H9 (cell line): ENCODE data around the gene DYNLT4. TPM values are rescaled to one million over a fixed set of nuclear protein-coding genes. Genes with fewer than 3 reads are reported as not detected.
A peak's percentile ranks its signal among the peaks of the same experiment; 100 is the strongest.
"Not testable (repeated sequence)": the region's sequence is repeated elsewhere in the genome, so short reads cannot be mapped to it uniquely, and the experiment has no call there.

Source experiments
- DNase-seq: peaks from one replicate; pipeline ENCODE4 v3.0.0-alpha.2; 2017
- H2AFZ ChIP-seq: one replicate; pipeline ENCODE4 v1.6.1; 2013; ENCODE audit warnings: mild to moderate bottlenecking, low read length, control low read depth, moderate library complexity
- H2AK5ac ChIP-seq: 2 replicates; pipeline ENCODE4 v1.6.1; 2013; ENCODE audit warnings: low read length, control low read depth, mixed read lengths; ENCODE audit not compliant: insufficient read length
- H2BK120ac ChIP-seq: one replicate; pipeline ENCODE4 v1.6.1; 2013; ENCODE audit warnings: low read depth, mild to moderate bottlenecking, low read length, control low read depth, inconsistent platforms; ENCODE audit not compliant: poor library complexity, severe bottlenecking
- H2BK12ac ChIP-seq: 2 replicates; pipeline ENCODE4 v1.6.1; 2013; ENCODE audit warnings: low read length, control low read depth, mixed read lengths, low read depth; ENCODE audit not compliant: insufficient read length
- H2BK15ac ChIP-seq: 2 replicates; pipeline ENCODE4 v1.6.1; 2013; ENCODE audit warnings: low read depth, low read length, control low read depth
- H2BK20ac ChIP-seq: one replicate; pipeline ENCODE4 v1.6.1; 2013; ENCODE audit warnings: low read depth, mild to moderate bottlenecking, low read length, control low read depth, inconsistent platforms; ENCODE audit not compliant: poor library complexity, severe bottlenecking
- H2BK5ac ChIP-seq: 2 replicates; pipeline ENCODE4 v1.6.1; 2013; ENCODE audit warnings: low read length, control low read depth, mixed read lengths; ENCODE audit not compliant: insufficient read length
- H3K14ac ChIP-seq: 2 replicates; pipeline ENCODE4 v1.6.1; 2013; ENCODE audit warnings: low read length, control low read depth; ENCODE audit not compliant: insufficient read depth
- H3K18ac ChIP-seq: 2 replicates; pipeline ENCODE4 v1.6.1; 2013; ENCODE audit warnings: low read depth, mild to moderate bottlenecking, mixed read lengths, low read length, control low read depth; ENCODE audit not compliant: insufficient read length
- H3K23ac ChIP-seq: 2 replicates; pipeline ENCODE4 v1.6.1; 2013; ENCODE audit warnings: low read length, control low read depth, mixed read lengths, low read depth; ENCODE audit not compliant: insufficient read length
- H3K23me2 ChIP-seq: 2 replicates; pipeline ENCODE4 v1.6.1; 2013; ENCODE audit warnings: low read depth, mild to moderate bottlenecking, mixed read lengths, low read length, control low read depth; ENCODE audit not compliant: insufficient read length, poor library complexity, severe bottlenecking
- H3K27ac ChIP-seq: 2 replicates; pipeline ENCODE4 v1.5.1; 2013; ENCODE audit warnings: low read length, control low read depth, mixed read lengths, low read depth; ENCODE audit not compliant: insufficient read length
- H3K27me3 ChIP-seq: 2 replicates; pipeline ENCODE4 v1.6.1; 2013; ENCODE audit warnings: low read length, control low read depth, inconsistent platforms; ENCODE audit not compliant: insufficient read depth
- H3K4ac ChIP-seq: 2 replicates; pipeline ENCODE4 v1.6.1; 2013; ENCODE audit warnings: low read depth, mild to moderate bottlenecking, control low read depth, inconsistent platforms, low read length, moderate library complexity
- H3K4me1 ChIP-seq: 2 replicates; pipeline ENCODE4 v1.6.1; 2013; ENCODE audit warnings: low read length, control low read depth, inconsistent platforms; ENCODE audit not compliant: insufficient read depth
- H3K4me2 ChIP-seq: 2 replicates; pipeline ENCODE4 v1.6.1; 2013; ENCODE audit warnings: low read length, control low read depth, mixed read lengths; ENCODE audit not compliant: insufficient read length, insufficient read depth
- H3K56ac ChIP-seq: 2 replicates; pipeline ENCODE4 v1.6.1; 2013; ENCODE audit warnings: low read depth, mild to moderate bottlenecking, mixed read lengths, low read length, control low read depth; ENCODE audit not compliant: insufficient read length
- H3K79me1 ChIP-seq: 2 replicates; pipeline ENCODE4 v1.6.1; 2013; ENCODE audit warnings: low read depth, mild to moderate bottlenecking, moderate library complexity, low read length, control low read depth, inconsistent platforms; ENCODE audit not compliant: insufficient read depth, poor library complexity, severe bottlenecking
- H3K79me2 ChIP-seq: 2 replicates; pipeline ENCODE4 v1.6.1; 2013; ENCODE audit warnings: low read length, control low read depth, inconsistent platforms; ENCODE audit not compliant: insufficient read depth
- H3K9ac ChIP-seq: 2 replicates; pipeline ENCODE4 v1.6.1; 2013; ENCODE audit warnings: low read length, control low read depth, mixed read lengths; ENCODE audit not compliant: insufficient read length; ENCODE audit errors: extremely low read depth
- H3K9me3 ChIP-seq: one replicate; pipeline ENCODE4 v1.6.1; 2013; ENCODE audit warnings: low read depth, low read length, inconsistent platforms; ENCODE audit not compliant: control insufficient read depth
- H3T11ph ChIP-seq: one replicate; pipeline ENCODE4 v1.6.1; 2013; ENCODE audit warnings: mild to moderate bottlenecking, low read length, control low read depth, inconsistent platforms
- H4K20me1 ChIP-seq: one replicate; pipeline ENCODE4 v1.6.1; 2013; ENCODE audit not compliant: control insufficient read depth, insufficient read length, insufficient read depth
- H4K5ac ChIP-seq: 2 replicates; pipeline ENCODE4 v1.6.1; 2013; ENCODE audit warnings: low read depth, mild to moderate bottlenecking, mixed read lengths, low read length, control low read depth; ENCODE audit not compliant: insufficient read length
- H4K8ac ChIP-seq: replicated peaks from 2 replicates; pipeline ENCODE4 v1.6.1; 2013; ENCODE audit warnings: low read length, control low read depth, mixed read lengths, low read depth; ENCODE audit not compliant: insufficient read length
- H4K91ac ChIP-seq: 2 replicates; pipeline ENCODE4 v1.6.1; 2013; ENCODE audit warnings: low read depth, mild to moderate bottlenecking, moderate library complexity, mixed read lengths, low read length, control low read depth; ENCODE audit not compliant: insufficient read length
- H3K27ac Mint-ChIP-seq, 3 experiments: 2 replicates in 2 of 3; 3 replicates in 1 of 3; pipeline ENCODE4 v1.8.0; 2020 to 2021; ENCODE audit warnings: mixed read lengths in 3 of 3, mild to moderate bottlenecking in 1 of 3, moderate library complexity in 1 of 3
- H3K27me3 Mint-ChIP-seq: 2 replicates; pipeline ENCODE4 v1.8.0; 2021; ENCODE audit warnings: low read depth, mild to moderate bottlenecking, moderate library complexity, mixed read lengths
- H3K36me3 Mint-ChIP-seq, 3 experiments: 2 replicates in 2 of 3; 3 replicates in 1 of 3; pipeline ENCODE4 v1.8.0; 2020 to 2021; ENCODE audit warnings: low read depth in 3 of 3, mixed read lengths in 3 of 3; ENCODE audit not compliant: insufficient read depth in 1 of 3
- H3K4me1 Mint-ChIP-seq, 2 experiments: 2 replicates each; pipeline ENCODE4 v1.8.0; 2020; ENCODE audit warnings: mixed read lengths in 2 of 2
- H3K4me3 Mint-ChIP-seq, 2 experiments: 2 replicates in 1 of 2; 3 replicates in 1 of 2; pipeline ENCODE4 v1.8.0; 2020 to 2021; ENCODE audit warnings: mild to moderate bottlenecking in 2 of 2, mixed read lengths in 2 of 2, moderate library complexity in 1 of 2
- H3K9me3 Mint-ChIP-seq, 2 experiments: 2 replicates in 1 of 2; 3 replicates in 1 of 2; pipeline ENCODE4 v1.8.0; 2020; ENCODE audit warnings: mild to moderate bottlenecking in 2 of 2, mixed read lengths in 2 of 2, moderate library complexity in 1 of 2
- whole genome bisulfite sequencing: extraction: QIAGEN DNeasy Blood & Tissue Kit; methylation state at CpG from one replicate; pipeline ENCODE4 v1.1.7; 2013; ENCODE audit warnings: missing lambda C conversion rate, low lambda C conversion rate, mixed read lengths; ENCODE audit not compliant: insufficient read length; ENCODE audit errors: extremely low coverage; 5-methylcytosine and 5-hydroxymethylcytosine counted together
- total RNA-seq: library from RNA; stranded (reverse); gene quantifications from 2 replicates; pipeline ENCODE4 v1.2.1, GENCODE V29; 2021
- TF ChIP-seq, protein P1 (sequence below): fragments of 200-600 bp; sonication (generic); conservative IDR thresholded peaks from 3 replicates; pipeline ENCODE4 v1.8.0; 2021; ENCODE audit warnings: antibody characterized with exemption, mild to moderate bottlenecking

Gene DYNLT4
- total RNA-seq, 1 experiment from 2014 or later, result not detected

DNA sequence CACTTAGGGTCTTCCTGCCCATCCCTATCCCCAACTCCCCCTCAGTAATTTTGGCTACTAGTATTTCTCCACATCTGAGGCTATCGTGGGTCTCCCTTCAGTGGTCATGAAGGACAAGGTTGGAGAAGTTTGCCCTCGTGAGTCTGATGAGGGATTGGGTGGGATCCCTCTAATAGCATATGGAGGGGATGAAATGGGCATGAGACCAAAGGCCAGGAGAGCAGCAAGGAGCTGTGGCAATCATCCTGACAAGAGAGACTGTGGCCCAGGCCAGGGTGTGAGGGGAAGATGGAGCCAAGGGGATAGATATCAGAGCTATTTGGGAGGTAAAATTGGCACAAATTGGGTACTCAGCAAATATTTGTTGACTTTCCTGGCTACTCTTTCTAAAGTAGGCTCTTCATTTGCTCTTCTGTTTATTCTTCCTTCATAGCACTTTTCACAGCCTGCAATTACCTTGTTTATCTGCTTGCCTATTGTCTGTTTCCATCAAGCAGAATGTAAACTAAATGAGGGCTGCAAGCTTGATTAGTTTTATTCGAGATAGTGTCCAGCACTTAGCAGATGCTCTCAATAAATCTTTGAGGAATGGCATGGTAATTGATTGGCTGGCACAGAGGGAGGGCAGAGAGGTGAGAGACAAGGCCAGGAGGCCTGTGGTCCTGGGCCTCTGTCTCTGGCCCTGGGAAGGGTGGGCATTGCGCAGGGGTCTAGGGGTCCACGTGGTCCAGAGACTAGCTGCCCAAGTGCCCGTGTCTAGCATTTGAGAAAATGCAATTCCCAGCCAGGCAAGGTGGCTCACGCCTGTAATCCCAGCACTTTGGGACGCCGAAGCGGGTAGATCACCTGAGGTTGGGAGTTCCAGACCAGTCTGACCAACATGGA lies 8.4 kb downstream of the DYNLT4 start:
- H2BK5ac ChIP-seq, result no peak overlapping the region
- no peak overlapping the region for H4K5ac ChIP-seq
- no peak overlapping the region for H3K23ac ChIP-seq
- no peaks in the 10 kb centered on the region for H3K27me3 ChIP-seq
- no peak overlapping the region for H2BK12ac ChIP-seq
- no peak overlapping the region for H3K14ac ChIP-seq
- H4K91ac ChIP-seq, result no peak overlapping the region
- peak overlapping the region in 1 of 2 experiments; percentile 92; a peak in 4 of 5 replicates for H3K4me3 Mint-ChIP-seq
- H2BK20ac ChIP-seq, result no peak overlapping the region
- H4K8ac ChIP-seq, result no peak overlapping the region
- H3K56ac ChIP-seq, result no peak overlapping the region
- H3K4ac ChIP-seq, result no peak overlapping the region
- DNase-seq, result no peak
- no peak overlapping the region for H3K27ac Mint-ChIP-seq
- no peak overlapping the region for H2AK5ac ChIP-seq
- H4K20me1 ChIP-seq, result no peaks in the 10 kb centered on the region
- H3K9me3 ChIP-seq, result no peaks in the 10 kb centered on the region
- peaks cover 0 to 21% (median 9%) of the 10 kb centered on the region in 3 experiments; a peak in 6 of 7 replicates for H3K36me3 Mint-ChIP-seq
- peaks cover 9% of the 10 kb centered on the region for H3K23me2 ChIP-seq
- no peaks in the 10 kb centered on the region for H3K79me2 ChIP-seq
- peaks cover 3% of the 10 kb centered on the region for H3K27me3 Mint-ChIP-seq
- H3K4me1 Mint-ChIP-seq, result peaks cover 12 to 19% of the 10 kb centered on the region in 2 experiments
- no peak overlapping the region for H3K18ac ChIP-seq
- H3K27ac ChIP-seq, result no peak overlapping the region
- TF ChIP-seq, protein P1, sequence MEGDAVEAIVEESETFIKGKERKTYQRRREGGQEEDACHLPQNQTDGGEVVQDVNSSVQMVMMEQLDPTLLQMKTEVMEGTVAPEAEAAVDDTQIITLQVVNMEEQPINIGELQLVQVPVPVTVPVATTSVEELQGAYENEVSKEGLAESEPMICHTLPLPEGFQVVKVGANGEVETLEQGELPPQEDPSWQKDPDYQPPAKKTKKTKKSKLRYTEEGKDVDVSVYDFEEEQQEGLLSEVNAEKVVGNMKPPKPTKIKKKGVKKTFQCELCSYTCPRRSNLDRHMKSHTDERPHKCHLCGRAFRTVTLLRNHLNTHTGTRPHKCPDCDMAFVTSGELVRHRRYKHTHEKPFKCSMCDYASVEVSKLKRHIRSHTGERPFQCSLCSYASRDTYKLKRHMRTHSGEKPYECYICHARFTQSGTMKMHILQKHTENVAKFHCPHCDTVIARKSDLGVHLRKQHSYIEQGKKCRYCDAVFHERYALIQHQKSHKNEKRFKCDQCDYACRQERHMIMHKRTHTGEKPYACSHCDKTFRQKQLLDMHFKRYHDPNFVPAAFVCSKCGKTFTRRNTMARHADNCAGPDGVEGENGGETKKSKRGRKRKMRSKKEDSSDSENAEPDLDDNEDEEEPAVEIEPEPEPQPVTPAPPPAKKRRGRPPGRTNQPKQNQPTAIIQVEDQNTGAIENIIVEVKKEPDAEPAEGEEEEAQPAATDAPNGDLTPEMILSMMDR, result no peak
- H3T11ph ChIP-seq, result no peak overlapping the region
- H2BK120ac ChIP-seq, result no peak overlapping the region
- no peak overlapping the region for H2BK15ac ChIP-seq
- no peak overlapping the region for H3K4me2 ChIP-seq
- no peak overlapping the region for H2AFZ ChIP-seq
- H3K9ac ChIP-seq, result no peak overlapping the region
- H3K9me3 Mint-ChIP-seq, result no peaks in the 10 kb centered on the region
- no peaks in the 10 kb centered on the region for H3K79me1 ChIP-seq
- WGBS, result no CpG with 5 or more reads among the region's 10 CpGs
- no peaks in the 10 kb centered on the region for H3K4me1 ChIP-seq

DNA sequence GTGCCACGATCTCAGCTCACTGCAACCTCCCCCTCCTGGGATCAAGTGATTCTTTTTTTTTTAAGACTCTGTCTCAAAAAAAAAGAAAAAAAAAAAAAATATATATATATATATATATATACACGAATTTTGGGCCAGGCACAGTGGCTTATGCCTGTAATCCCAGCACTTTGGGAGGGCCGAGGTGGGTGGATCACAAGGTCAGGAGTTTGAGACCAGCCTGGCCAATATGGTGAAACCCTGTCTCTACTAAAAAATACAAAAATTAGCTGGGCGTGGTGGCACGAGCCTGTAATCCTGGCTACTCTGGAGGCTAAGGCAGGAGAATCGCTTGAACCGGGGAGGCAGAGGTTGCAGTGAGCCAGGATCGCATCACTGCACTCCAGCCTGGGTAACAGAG lies 9.3 kb downstream of the DYNLT4 start:
- H4K8ac ChIP-seq, H3K27ac ChIP-seq, H3K27me3 ChIP-seq, H3K27ac Mint-ChIP-seq, DNase-seq, H3T11ph ChIP-seq, H3K79me2 ChIP-seq, H3K23me2 ChIP-seq, H3K4me2 ChIP-seq, H3K14ac ChIP-seq, H3K4me1 ChIP-seq, H2BK120ac ChIP-seq, H3K9me3 Mint-ChIP-seq, H2BK20ac ChIP-seq, H3K23ac ChIP-seq, H2AFZ ChIP-seq, H4K5ac ChIP-seq, H3K27me3 Mint-ChIP-seq, H3K18ac ChIP-seq, H3K9me3 ChIP-seq, H3K56ac ChIP-seq, H3K79me1 ChIP-seq, H4K20me1 ChIP-seq, H4K91ac ChIP-seq, H2BK15ac ChIP-seq, H2AK5ac ChIP-seq, H2BK12ac ChIP-seq, H2BK5ac ChIP-seq, H3K4me3 Mint-ChIP-seq, H3K4ac ChIP-seq, H3K9ac ChIP-seq: not testable (repeated sequence)
- peaks cover 0 to 14% (median 2%) of the 10 kb centered on the region in 3 experiments; a peak in 6 of 7 replicates for H3K36me3 Mint-ChIP-seq
- no CpG with 5 or more reads among the region's 8 CpGs for WGBS
- peaks cover 18 to 25% of the 10 kb centered on the region in 2 experiments for H3K4me1 Mint-ChIP-seq
